ENCODE data around the gene GPR63.

GPR63 gene

GRCh38 chr6:96761794-96762193 is 75.5 kb downstream of the GPR63 start:
- TF ChIP-seq GATA1 (IDR thresholded peaks at IDR 0.05; ENCODE audit: low read depth, low read length) (no peak), POLR2A (IDR thresholded peaks at IDR 0.05; ENCODE audit: low read length) (no peak)
- DNase-seq: no peak

DNA sequence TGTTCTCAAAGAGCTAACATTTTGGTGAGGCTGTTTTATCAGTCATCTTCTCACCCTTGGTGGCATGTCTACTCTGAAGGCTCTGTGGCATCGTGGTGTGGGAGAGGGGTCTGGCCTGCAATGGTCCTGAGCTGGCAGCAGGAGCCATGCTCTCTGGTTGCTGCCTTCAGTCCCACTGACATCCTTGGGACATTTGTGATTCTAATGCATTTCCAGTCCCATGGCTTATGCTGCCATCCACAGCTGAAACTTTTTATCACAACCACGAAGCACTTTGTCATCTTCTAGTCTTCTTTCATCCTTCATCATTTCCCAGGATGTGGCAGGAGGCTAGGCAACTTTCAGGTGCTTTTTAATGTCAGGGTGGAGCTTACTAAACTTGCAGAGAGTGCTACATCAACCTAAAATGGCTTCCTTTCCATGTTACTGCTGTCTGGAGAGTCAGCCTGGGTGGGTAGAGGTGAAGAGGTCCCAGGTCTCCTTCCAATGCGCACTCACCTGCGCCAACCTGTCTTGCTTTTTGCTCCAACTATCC is 77.1 kb downstream of the GPR63 start:
- no peak for TF ChIP-seq GATA1 (IDR thresholded peaks at IDR 0.05; ENCODE audit: low read depth, low read length)
- no peak for TF ChIP-seq POLR2A (IDR thresholded peaks at IDR 0.05; ENCODE audit: low read length)
- no peak for DNase-seq

- no peak for DNase-seq
- TF ChIP-seq GATA1 (IDR thresholded peaks at IDR 0.05; ENCODE audit: low read depth, low read length): no peak
- TF ChIP-seq POLR2A (IDR thresholded peaks at IDR 0.05; ENCODE audit: low read length): no peak
Measured at GRCh38 chr6:96755096-96755495, 82.2 kb downstream of the GPR63 start.

- TF ChIP-seq POLR2A (IDR thresholded peaks at IDR 0.05; ENCODE audit: low read length): no peak
- TF ChIP-seq GATA1 (IDR thresholded peaks at IDR 0.05; ENCODE audit: low read depth, low read length): no peak
- no peak for DNase-seq
Measured at GRCh38 chr6:96749891-96750290, 87.4 kb downstream of the GPR63 start.
